GM18951 (cell line): ENCODE data around the gene C19orf44.
"Not testable (repeated sequence)": the region's sequence is repeated elsewhere in the genome, so short reads cannot be mapped to it uniquely, and the experiment has no call there.

Source experiments
- POLR2A ChIP-seq: IDR thresholded peaks from 4 replicates; pipeline ENCODE4 v1.6.1; 2011; ENCODE audit warnings: mild to moderate bottlenecking; ENCODE audit not compliant: insufficient read length, insufficient read depth; ENCODE audit errors: extremely low read depth
- in situ Hi-C: fragments of 300-500 bp; cut with MboI; formaldehyde crosslinking; loops from one replicate; pipeline ENCODE4 v1.12.0; 2022; ENCODE audit warnings: low sequenced_read_pairs, mixed read lengths, inconsistent platforms; ENCODE audit not compliant: unreplicated experiment

C19orf44 gene

GRCh38 chr19:16544473-16545231 lies 48.5 kb downstream of the C19orf44 start:
- in situ Hi-C loops, result no loop called here
- TF ChIP-seq POLR2A, result no peak

- in situ Hi-C loops, result no loop called here
- no peak for TF ChIP-seq POLR2A
These were observed 52.8 kb downstream of the C19orf44 start for GRCh38 chr19:16548956-16549355.

GRCh38 chr19:16551902-16552301 lies 55.7 kb downstream of the C19orf44 start:
- in situ Hi-C loops, result not testable (repeated sequence)

GRCh38 chr19:16554776-16555175 lies 58.6 kb downstream of the C19orf44 start:
- in situ Hi-C loops, result no loop called here
- TF ChIP-seq POLR2A, result no peak

GRCh38 chr19:16559780-16560276 lies 63.6 kb downstream of the C19orf44 start:
- in situ Hi-C loops, result no loop called here
- TF ChIP-seq POLR2A, result no peak

- TF ChIP-seq POLR2A, result no peak
- in situ Hi-C loops, result no loop called here
These were observed 65.2 kb downstream of the C19orf44 start for GRCh38 chr19:16561382-16561781.

- TF ChIP-seq POLR2A, result no peak
- in situ Hi-C loops, result no loop called here
These were observed 66.4 kb downstream of the C19orf44 start for GRCh38 chr19:16562608-16563025.

- no peak for TF ChIP-seq POLR2A
- in situ Hi-C loops, result no loop called here
These were observed 68.6 kb downstream of the C19orf44 start for GRCh38 chr19:16564842-16565241.

GRCh38 chr19:16566161-16566560 lies 70.0 kb downstream of the C19orf44 start:
- TF ChIP-seq POLR2A, result no peak
- in situ Hi-C loops, result no loop called here

- in situ Hi-C loops, result no loop called here
- TF ChIP-seq POLR2A, result no peak
These were observed 70.5 kb downstream of the C19orf44 start for GRCh38 chr19:16566702-16567101.

- in situ Hi-C loops, result no loop called here
- no peak for TF ChIP-seq POLR2A
These were observed 73.6 kb downstream of the C19orf44 start for GRCh38 chr19:16569609-16570320.
